ENCODE measurements around the gene HPCAL4. TPM values are rescaled to one million over a fixed set of nuclear protein-coding genes. Genes with fewer than 3 reads are reported as not detected.

The HPCAL4 gene
- total RNA-seq, 1 donor from 2014 or later, result not detected

DNA sequence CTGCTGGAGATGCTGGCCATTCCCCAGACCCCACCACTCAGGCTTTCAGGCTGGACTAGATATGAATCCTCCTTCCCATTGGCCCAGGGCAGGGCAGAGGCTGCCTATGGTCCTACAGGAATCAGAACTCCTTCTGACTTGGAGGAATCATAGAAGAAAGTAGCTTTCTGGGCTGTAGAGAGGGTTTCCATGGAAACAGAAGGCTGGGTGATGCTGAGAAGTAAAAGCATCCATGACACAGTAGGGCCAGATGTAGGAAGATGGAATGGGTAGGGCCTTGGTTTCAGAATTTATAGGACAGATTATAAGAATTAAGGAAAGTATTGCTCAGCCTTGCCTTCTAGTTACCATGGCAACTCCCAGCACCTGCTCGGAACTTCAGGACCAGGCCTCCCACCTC, 28.4 kb downstream of the HPCAL4 start:
- Mint-ChIP-seq H3K4me3 (ENCODE audit: unreplicated experiment) (no peak overlapping the region), H3K27me3 (ENCODE audit: unreplicated experiment) (peaks cover 19% of the 10 kb centered on the region), H3K36me3 (ENCODE audit: unreplicated experiment) (no peaks in the 10 kb centered on the region), H3K4me1 (ENCODE audit: unreplicated experiment) (peaks cover 1% of the 10 kb centered on the region), H3K9me3 (ENCODE audit: unreplicated experiment) (no peaks in the 10 kb centered on the region), H3K27ac (ENCODE audit: unreplicated experiment) (no peak overlapping the region)
- no peak for DNase-seq (ENCODE audit: extremely low spot score, unreplicated experiment)
- TF ChIP-seq, protein P1, sequence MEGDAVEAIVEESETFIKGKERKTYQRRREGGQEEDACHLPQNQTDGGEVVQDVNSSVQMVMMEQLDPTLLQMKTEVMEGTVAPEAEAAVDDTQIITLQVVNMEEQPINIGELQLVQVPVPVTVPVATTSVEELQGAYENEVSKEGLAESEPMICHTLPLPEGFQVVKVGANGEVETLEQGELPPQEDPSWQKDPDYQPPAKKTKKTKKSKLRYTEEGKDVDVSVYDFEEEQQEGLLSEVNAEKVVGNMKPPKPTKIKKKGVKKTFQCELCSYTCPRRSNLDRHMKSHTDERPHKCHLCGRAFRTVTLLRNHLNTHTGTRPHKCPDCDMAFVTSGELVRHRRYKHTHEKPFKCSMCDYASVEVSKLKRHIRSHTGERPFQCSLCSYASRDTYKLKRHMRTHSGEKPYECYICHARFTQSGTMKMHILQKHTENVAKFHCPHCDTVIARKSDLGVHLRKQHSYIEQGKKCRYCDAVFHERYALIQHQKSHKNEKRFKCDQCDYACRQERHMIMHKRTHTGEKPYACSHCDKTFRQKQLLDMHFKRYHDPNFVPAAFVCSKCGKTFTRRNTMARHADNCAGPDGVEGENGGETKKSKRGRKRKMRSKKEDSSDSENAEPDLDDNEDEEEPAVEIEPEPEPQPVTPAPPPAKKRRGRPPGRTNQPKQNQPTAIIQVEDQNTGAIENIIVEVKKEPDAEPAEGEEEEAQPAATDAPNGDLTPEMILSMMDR (IDR thresholded peaks at IDR 0.05), result no peak

DNA sequence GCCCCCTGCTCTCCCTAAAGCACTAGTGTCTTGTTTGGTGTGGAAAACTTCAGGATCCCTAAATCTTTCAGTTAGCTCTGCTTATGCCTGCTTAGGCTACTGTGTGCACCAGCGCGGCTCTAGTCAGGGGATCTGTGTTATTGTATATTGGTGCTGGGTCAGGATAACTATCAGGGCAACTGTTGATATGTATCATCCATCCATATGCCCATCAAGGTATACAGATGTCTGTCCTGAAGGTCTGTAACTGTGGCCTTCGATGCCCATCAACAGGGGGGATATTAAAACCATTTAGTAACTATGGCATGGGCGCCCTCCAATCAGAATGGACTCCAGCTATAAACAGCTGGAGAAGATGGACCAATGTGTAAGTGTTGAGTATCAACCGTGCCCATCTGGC, 31.7 kb downstream of the HPCAL4 start:
- Mint-ChIP-seq H3K9me3 (ENCODE audit: unreplicated experiment) (no peaks in the 10 kb centered on the region), H3K4me1 (ENCODE audit: unreplicated experiment) (peaks cover 3% of the 10 kb centered on the region), H3K36me3 (ENCODE audit: unreplicated experiment) (no peaks in the 10 kb centered on the region), H3K4me3 (ENCODE audit: unreplicated experiment) (no peak overlapping the region), H3K27me3 (ENCODE audit: unreplicated experiment) (peaks cover 21% of the 10 kb centered on the region), H3K27ac (ENCODE audit: unreplicated experiment) (no peak overlapping the region)
- TF ChIP-seq, protein P1 (IDR thresholded peaks at IDR 0.05), result no peak
- no peak for DNase-seq (ENCODE audit: extremely low spot score, unreplicated experiment)

DNA sequence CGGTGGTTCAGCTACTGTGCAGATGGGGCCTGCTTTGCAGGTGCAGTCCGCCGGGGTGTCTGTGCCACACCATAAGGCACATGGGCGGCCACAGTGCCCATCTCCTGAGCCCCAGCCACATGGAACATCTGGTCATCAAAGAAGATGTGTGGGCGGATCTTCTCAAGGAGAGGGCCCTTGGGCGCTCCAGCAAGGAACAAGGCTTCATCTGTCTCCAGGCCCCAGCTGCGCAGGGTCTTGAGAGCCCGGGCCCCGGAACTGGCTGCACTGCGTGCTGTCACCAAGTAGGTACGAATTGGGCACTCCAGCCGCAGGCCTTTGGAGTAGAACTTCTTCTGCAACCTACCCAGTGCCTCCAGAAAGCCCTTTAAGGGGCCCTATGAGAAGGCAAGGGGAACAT, 32.1 kb downstream of the HPCAL4 start:
- DNase-seq (ENCODE audit: extremely low spot score, unreplicated experiment), result no peak
- Mint-ChIP-seq H3K27ac (ENCODE audit: unreplicated experiment) (no peak overlapping the region), H3K9me3 (ENCODE audit: unreplicated experiment) (no peaks in the 10 kb centered on the region), H3K4me1 (ENCODE audit: unreplicated experiment) (peaks cover 3% of the 10 kb centered on the region), H3K36me3 (ENCODE audit: unreplicated experiment) (no peaks in the 10 kb centered on the region), H3K4me3 (ENCODE audit: unreplicated experiment) (no peak overlapping the region), H3K27me3 (ENCODE audit: unreplicated experiment) (peaks cover 25% of the 10 kb centered on the region)
- TF ChIP-seq, protein P1 (IDR thresholded peaks at IDR 0.05), result no peak

DNA sequence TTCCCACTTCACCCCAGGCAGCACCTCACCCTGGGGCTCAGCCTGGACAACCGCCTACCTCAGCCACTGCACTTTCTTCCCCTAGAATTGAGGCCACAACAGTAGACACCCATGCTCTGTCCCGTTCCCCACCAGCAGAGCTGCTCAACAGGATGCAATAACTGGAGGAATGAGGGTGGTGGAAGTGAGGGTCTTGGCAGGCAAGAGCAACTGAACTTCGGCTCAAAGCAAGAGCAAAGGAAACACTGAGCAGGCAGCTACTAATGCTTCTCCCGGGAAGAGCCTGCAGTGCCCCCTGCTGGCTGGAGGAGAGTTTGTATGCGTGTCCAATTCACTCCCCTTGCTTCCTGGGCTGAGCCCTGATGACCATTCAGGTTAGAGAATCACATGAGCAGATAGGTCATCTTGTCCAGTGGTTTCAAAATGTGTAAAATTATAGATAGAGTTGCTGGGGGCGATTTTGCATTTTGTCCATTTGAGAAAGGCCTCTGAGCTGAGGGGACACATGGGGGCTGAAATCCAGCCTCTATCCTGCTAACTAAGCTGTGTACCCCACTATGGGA, 33.2 kb downstream of the HPCAL4 start:
- TF ChIP-seq, protein P1 (IDR thresholded peaks at IDR 0.05), result peak; percentile 77
- H3K4me3 Mint-ChIP-seq (ENCODE audit: unreplicated experiment), result no peak overlapping the region
- peaks cover 31% of the 10 kb centered on the region for H3K27me3 Mint-ChIP-seq (ENCODE audit: unreplicated experiment)
- no peak for DNase-seq (ENCODE audit: extremely low spot score, unreplicated experiment)
- H3K9me3 Mint-ChIP-seq (ENCODE audit: unreplicated experiment), result no peaks in the 10 kb centered on the region
- H3K4me1 Mint-ChIP-seq (ENCODE audit: unreplicated experiment), result peaks cover 4% of the 10 kb centered on the region
- no peak overlapping the region for H3K27ac Mint-ChIP-seq (ENCODE audit: unreplicated experiment)
- H3K36me3 Mint-ChIP-seq (ENCODE audit: unreplicated experiment), result no peaks in the 10 kb centered on the region

DNA sequence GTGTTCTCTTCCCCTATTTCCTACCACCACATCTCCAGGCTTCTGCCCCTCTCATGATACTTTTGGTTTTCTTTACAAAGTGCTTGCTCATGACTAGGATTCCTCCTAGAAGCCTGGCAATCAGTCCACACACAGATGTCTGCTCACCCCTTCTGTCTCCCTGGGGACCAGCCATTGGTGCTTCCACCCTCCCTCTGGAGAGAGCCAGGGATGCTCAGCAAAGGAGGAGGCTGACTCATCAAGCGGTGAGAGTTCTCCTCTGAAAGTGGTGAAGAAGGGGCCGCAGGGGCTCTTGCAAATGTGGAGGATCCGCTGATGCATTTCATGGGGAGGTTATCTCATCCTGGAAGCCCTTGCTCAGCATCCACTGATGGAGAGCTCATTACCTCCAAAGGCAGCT, 33.8 kb downstream of the HPCAL4 start:
- no peak for DNase-seq (ENCODE audit: extremely low spot score, unreplicated experiment)
- Mint-ChIP-seq H3K4me1 (ENCODE audit: unreplicated experiment) (peaks cover 8% of the 10 kb centered on the region), H3K36me3 (ENCODE audit: unreplicated experiment) (no peaks in the 10 kb centered on the region), H3K9me3 (ENCODE audit: unreplicated experiment) (no peaks in the 10 kb centered on the region), H3K4me3 (ENCODE audit: unreplicated experiment) (no peak overlapping the region), H3K27me3 (ENCODE audit: unreplicated experiment) (peaks cover 31% of the 10 kb centered on the region), H3K27ac (ENCODE audit: unreplicated experiment) (no peak overlapping the region)
- TF ChIP-seq, protein P1 (IDR thresholded peaks at IDR 0.05), result no peak
